ENCODE results near the gene CLEC2D.
A peak's percentile ranks its signal among the peaks of the same experiment; 100 is the strongest.

CLEC2D gene

DNA sequence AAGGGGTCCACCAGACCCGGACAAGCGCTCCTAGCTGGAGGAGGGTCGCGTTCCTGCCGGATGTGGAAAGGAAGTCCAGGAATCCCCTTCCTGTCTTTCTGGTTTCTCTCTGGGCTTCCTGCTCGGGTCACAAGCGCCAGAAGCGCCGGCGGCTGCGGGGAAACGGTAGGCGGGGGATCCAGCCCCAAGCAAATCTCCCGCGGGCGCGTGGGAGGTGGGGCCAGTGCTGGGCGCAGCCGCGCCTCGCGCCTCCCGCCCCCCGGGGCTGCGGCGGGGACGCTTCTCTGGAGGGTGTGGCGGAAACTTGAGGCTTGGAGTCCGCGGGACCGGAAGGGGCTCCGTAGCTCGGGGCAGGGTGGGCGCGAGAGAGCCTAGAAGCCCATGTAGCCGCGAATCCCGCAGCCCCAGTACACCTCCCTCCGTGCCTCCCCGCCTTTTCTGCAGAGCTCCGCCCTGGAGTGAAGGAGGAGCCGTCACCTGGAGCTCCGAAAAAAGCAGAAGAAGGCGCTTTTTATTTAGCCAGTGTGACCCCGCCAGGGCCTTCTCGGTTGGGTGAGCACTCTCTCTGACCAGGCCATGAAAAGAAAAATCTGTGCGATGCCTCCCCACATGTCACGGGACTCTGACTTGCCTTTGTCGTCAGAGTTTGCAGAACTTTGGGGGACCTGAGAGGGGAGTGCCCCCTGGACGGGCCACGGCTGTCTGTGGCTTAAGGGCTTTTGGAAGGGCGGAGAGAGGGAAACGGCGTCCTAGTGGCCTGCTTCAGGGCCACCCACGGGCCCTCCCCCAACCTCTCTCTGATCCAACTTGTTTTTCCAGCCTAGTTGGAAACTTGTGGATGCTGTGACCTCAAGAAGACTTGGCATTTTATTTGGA lies 21.4 kb upstream of the CLEC2D start:
- Histone ChIP-seq H3K36me3 (peaks cover 0 to 17% (median 9%) of the 10 kb centered on the region in 11 experiments; a peak in 13 of 22 replicates), H3K4me3 (peak overlapping the region; percentile 60 to 83 (median 74)), H3K27ac (peak overlapping the region; percentile 91 to 99 (median 97)), H3K9ac (peak overlapping the region; percentile 87 to 98 (median 93)), H4K20me1 (no peaks in the 10 kb centered on the region), H3K27me3 (no peaks in the 10 kb centered on the region), H3K4me2 (peak overlapping the region; percentile 77 to 99 (median 90)), H3K9me3 (replicated peaks in 1 of 11) (peaks cover 15 to 38% (median 29%) of the 10 kb centered on the region in 11 experiments), H3K4me1 (peaks cover 27 to 62% (median 43%) of the 10 kb centered on the region in 10 experiments)
- no peak for TF ChIP-seq Cebpa-rat (IDR thresholded peaks at IDR 0.05)

DNA sequence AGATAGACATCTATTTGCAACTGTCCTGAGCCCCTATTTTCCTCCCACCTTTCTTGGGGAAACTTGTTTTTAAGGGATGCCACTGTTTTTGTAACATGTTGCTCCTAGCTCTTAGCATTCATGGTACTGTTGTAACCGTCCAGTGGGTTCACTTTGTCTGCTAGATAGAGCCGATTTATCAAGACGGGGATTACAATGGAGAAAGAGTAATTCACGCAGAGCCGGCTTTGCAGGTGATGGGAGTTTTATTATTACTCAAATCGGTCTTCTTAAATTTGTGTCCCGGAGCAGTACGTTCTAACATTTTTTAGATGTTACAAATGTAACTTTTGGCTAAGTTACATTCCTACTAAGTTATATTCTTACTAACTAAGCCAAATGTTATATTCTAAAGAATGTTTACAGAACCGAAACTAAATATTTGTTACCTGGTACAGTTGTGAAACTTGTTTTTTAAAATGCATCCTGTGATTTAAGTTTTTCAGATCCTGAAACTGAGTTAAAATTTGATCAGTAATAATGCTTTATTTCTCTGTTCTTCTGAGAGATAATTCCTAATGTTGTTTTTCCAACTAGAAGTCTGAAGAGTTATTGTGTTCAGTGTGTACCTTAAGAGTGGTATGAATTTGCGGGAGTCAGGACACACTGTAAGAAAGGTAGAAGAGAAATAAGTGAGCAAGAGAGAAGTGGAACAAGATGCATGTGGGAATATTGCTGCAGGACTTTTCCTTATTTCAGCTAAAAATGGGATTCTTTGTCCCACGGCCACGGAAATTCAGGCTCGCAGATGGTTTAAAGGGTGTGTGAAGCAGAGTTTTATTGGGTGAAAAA lies 20.6 kb upstream of the CLEC2D start:
- no peaks in the 10 kb centered on the region for H3K27me3 ChIP-seq
- no peaks in the 10 kb centered on the region for H4K20me1 ChIP-seq
- peak overlapping the region; percentile 87 to 98 (median 93) for H3K9ac ChIP-seq
- H3K36me3 ChIP-seq = peaks cover 2 to 25% (median 17%) of the 10 kb centered on the region in 11 experiments; a peak in 19 of 22 replicates
- peaks cover 21 to 45% (median 38%) of the 10 kb centered on the region in 11 experiments for H3K9me3 ChIP-seq (replicated peaks in 1 of 11)
- TF ChIP-seq Cebpa-rat (IDR thresholded peaks at IDR 0.05) = no peak
- peak overlapping the region; percentile 91 to 99 (median 97) for H3K27ac ChIP-seq
- H3K4me3 ChIP-seq = peak overlapping the region; percentile 60 to 83 (median 74)
- peaks cover 30 to 66% (median 46%) of the 10 kb centered on the region in 10 experiments for H3K4me1 ChIP-seq
- H3K4me2 ChIP-seq = peak overlapping the region; percentile 77 to 99 (median 90)

GRCh38 chr12:9649532-9649940 lies 20.0 kb upstream of the CLEC2D start:
- Histone ChIP-seq H3K9ac (peak overlapping the region; percentile 87 to 98 (median 93)), H3K36me3 (peaks cover 8 to 32% (median 23%) of the 10 kb centered on the region in 11 experiments; a peak in 19 of 22 replicates), H3K9me3 (replicated peaks in 1 of 11) (peaks cover 28 to 49% (median 43%) of the 10 kb centered on the region in 11 experiments), H3K4me2 (peak overlapping the region; percentile 77 to 99 (median 90)), H3K27ac (peak overlapping the region; percentile 91 to 99 (median 97)), H3K4me1 (peaks cover 33 to 67% (median 51%) of the 10 kb centered on the region in 10 experiments), H4K20me1 (no peaks in the 10 kb centered on the region), H3K4me3 (peak overlapping the region; percentile 60 to 83 (median 74)), H3K27me3 (no peaks in the 10 kb centered on the region)
- TF ChIP-seq Cebpa-rat (IDR thresholded peaks at IDR 0.05) = no peak

- Histone ChIP-seq H3K4me2 (peak overlapping the region; percentile 77 to 99 (median 90)), H3K9me3 (replicated peaks in 1 of 11) (peaks cover 25 to 49% (median 43%) of the 10 kb centered on the region in 11 experiments), H3K27me3 (no peaks in the 10 kb centered on the region), H3K4me3 (peak overlapping the region; percentile 60 to 83 (median 74)), H3K36me3 (peaks cover 10 to 38% (median 25%) of the 10 kb centered on the region in 11 experiments; a peak in 19 of 22 replicates), H4K20me1 (no peaks in the 10 kb centered on the region), H3K9ac (peak overlapping the region; percentile 87 to 98 (median 93)), H3K4me1 (peaks cover 40 to 73% (median 57%) of the 10 kb centered on the region in 10 experiments), H3K27ac (peak overlapping the region; percentile 91 to 99 (median 97))
- TF ChIP-seq Cebpa-rat (IDR thresholded peaks at IDR 0.05) = no peak
Measured at GRCh38 chr12:9650151-9650576, 19.3 kb upstream of the CLEC2D start.

DNA sequence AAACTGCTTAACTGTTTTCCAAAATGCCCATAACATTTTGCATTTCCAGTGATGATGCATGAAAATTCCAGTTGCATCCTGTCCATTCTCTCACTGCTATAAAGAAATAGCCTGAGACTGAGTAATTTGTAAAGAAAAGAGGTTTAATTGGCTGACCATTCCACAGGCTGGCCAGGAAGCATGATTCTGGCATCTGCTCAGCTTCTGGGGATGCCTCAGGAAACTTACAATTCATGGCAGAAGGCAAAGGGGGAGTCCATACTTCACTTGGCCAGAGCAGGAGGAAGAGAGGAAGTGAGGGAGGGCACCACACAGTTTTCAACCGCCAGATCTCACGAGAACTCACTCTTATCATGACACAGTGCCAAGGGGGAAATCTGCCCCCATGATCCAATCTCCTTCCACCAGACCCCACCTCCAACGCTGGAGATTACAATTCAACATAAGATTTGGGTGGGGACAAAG lies 18.2 kb upstream of the CLEC2D start:
- TF ChIP-seq Cebpa-rat (IDR thresholded peaks at IDR 0.05) = no peak
- Histone ChIP-seq H3K27ac (peak overlapping the region; percentile 91 to 99 (median 97)), H3K4me2 (peak overlapping the region; percentile 68 to 99 (median 89)), H3K4me3 (peak overlapping the region in 8 of 10 experiments; percentile 22 to 75 (median 40); a peak in 13 of 20 replicates), H3K9ac (peak overlapping the region; percentile 57 to 98 (median 91); a peak in 21 of 22 replicates), H3K27me3 (no peaks in the 10 kb centered on the region), H3K36me3 (peaks cover 10 to 49% (median 36%) of the 10 kb centered on the region in 11 experiments; a peak in 20 of 22 replicates), H3K9me3 (replicated peaks in 1 of 11) (peaks cover 20 to 51% (median 37%) of the 10 kb centered on the region in 11 experiments; a peak in 20 of 22 replicates), H3K4me1 (peaks cover 41 to 80% (median 65%) of the 10 kb centered on the region in 10 experiments), H4K20me1 (no peaks in the 10 kb centered on the region)

GRCh38 chr12:9660046-9660445 lies 9.5 kb upstream of the CLEC2D start:
- no peak overlapping the region for H3K27ac ChIP-seq
- peaks cover 15 to 100% (median 98%) of the 10 kb centered on the region in 11 experiments; a peak in 21 of 22 replicates for H3K36me3 ChIP-seq
- no peak for TF ChIP-seq Cebpa-rat (IDR thresholded peaks at IDR 0.05)
- H3K27me3 ChIP-seq = no peaks in the 10 kb centered on the region
- no peak overlapping the region for H3K4me3 ChIP-seq
- H3K9ac ChIP-seq = no peak overlapping the region
- no peak overlapping the region for H3K4me2 ChIP-seq
- peaks cover 29 to 72% (median 34%) of the 10 kb centered on the region in 11 experiments for H3K9me3 ChIP-seq (replicated peaks in 1 of 11)
- no peaks in the 10 kb centered on the region for H4K20me1 ChIP-seq
- peaks cover 3 to 11% (median 7%) of the 10 kb centered on the region in 10 experiments; a peak in 19 of 20 replicates for H3K4me1 ChIP-seq

DNA sequence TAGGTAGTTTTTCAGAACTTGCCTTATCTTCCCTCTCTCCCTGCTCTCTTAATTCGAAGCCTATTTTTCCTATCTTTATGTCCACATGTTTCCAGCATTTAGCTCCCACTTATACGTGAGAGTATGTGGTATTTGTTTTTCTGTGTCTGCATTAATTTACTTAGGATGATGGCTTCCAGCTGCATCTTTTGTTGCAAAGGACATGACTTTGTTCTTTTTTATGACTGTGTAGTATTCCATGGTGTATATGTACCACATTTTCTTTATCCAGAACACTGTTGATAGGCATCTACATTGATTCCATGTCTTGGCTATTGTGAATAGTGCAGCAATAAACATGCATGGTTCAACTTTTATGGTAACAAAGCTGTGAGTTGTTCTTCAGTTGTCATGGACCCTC lies 7.8 kb upstream of the CLEC2D start:
- H3K36me3 ChIP-seq = peaks cover 15 to 100% (median 96%) of the 10 kb centered on the region in 11 experiments; a peak in 21 of 22 replicates
- H3K4me2 ChIP-seq = no peak overlapping the region
- H3K4me1 ChIP-seq = peaks cover under 1 to 5% (median 3%) of the 10 kb centered on the region in 10 experiments; a peak in 18 of 20 replicates
- TF ChIP-seq Cebpa-rat (IDR thresholded peaks at IDR 0.05) = no peak
- no peak overlapping the region for H3K4me3 ChIP-seq
- H3K9me3 ChIP-seq (replicated peaks in 1 of 11) = peaks cover 29 to 70% (median 38%) of the 10 kb centered on the region in 11 experiments
- no peak overlapping the region for H3K9ac ChIP-seq
- no peaks in the 10 kb centered on the region for H3K27me3 ChIP-seq
- no peaks in the 10 kb centered on the region for H4K20me1 ChIP-seq
- no peak overlapping the region for H3K27ac ChIP-seq

- H3K9me3 ChIP-seq (replicated peaks in 1 of 11) = peaks cover 29 to 70% (median 38%) of the 10 kb centered on the region in 11 experiments
- peaks cover 15 to 96% (median 88%) of the 10 kb centered on the region in 11 experiments; a peak in 21 of 22 replicates for H3K36me3 ChIP-seq
- H3K4me1 ChIP-seq = peaks cover 8 to 12% (median 10%) of the 10 kb centered on the region in 10 experiments
- H3K9ac ChIP-seq = no peak overlapping the region
- H3K4me2 ChIP-seq = no peak overlapping the region
- H4K20me1 ChIP-seq = no peaks in the 10 kb centered on the region
- H3K4me3 ChIP-seq = no peak overlapping the region
- no peak overlapping the region for H3K27ac ChIP-seq
- TF ChIP-seq Cebpa-rat (IDR thresholded peaks at IDR 0.05) = no peak
- no peaks in the 10 kb centered on the region for H3K27me3 ChIP-seq
Measured at GRCh38 chr12:9662488-9662887, 7.0 kb upstream of the CLEC2D start.

Data from BLaER1 treated with 17β-estradiol and CSF1 and Interleukin-3, amounts not matched to agents 10 nM and 100 nM (cell line).